Endothelial cell of umbilical vein (primary cell): ENCODE results near the gene DTNA. TPM values are rescaled to one million over a fixed set of nuclear protein-coding genes. Genes with fewer than 3 reads are reported as not detected.
"Not testable (repeated sequence)": the region's sequence is repeated elsewhere in the genome, so short reads cannot be mapped to it uniquely, and the experiment has no call there.

Experiments
- BruUV-seq: library from RNA; stranded (reverse); fragments of 400-500 nt; replicated peaks from 2 replicates; lab custom pipeline; 2021; lab: Mats Ljungman, UMichigan
- CTCF ChIA-PET: fragments of 300-600, 350-600 bp; sonication (Branson Sonifier 250); formaldehyde crosslinking; loops from one replicate; lab custom pipeline; 2021; ENCODE audit warnings: antibody characterized with exemption, inconsistent platforms; lab: Charles Lee
- POLR2A ChIA-PET: fragments of 300-600, 350-600 bp; sonication (Branson Sonifier 250); formaldehyde crosslinking; loops from one replicate; lab custom pipeline; 2021; ENCODE audit warnings: antibody characterized with exemption, inconsistent platforms; lab: Charles Lee
- DNase-seq: peaks from one replicate; pipeline ENCODE4 v3.0.0-alpha.2; 2011; ENCODE audit warnings: low read depth, low spot score
- FAIRE-seq: peaks from 2 replicates; lab custom pipeline; 2011; peaks lifted over from hg19 to GRCh38; lab: Jason Lieb, UNC
- H2AFZ ChIP-seq: 2 replicates; pipeline ENCODE4 v1.6.0; 2012; ENCODE audit warnings: low read depth, low read length, control low read depth, inconsistent platforms
- H3K27ac ChIP-seq: 2 replicates; pipeline ENCODE4 v1.5.1; 2011; ENCODE audit warnings: low read depth, mild to moderate bottlenecking, control low read depth, low read length, moderate library complexity; ENCODE audit not compliant: insufficient read depth
- H3K27me3 ChIP-seq, 2 experiments: 2 replicates each; pipeline versions ENCODE4 v1.6.0 to v1.6.1; 2011; ENCODE audit warnings: low read length in 2 of 2, mixed read lengths in 1 of 2; ENCODE audit not compliant: control insufficient read depth in 2 of 2, insufficient read depth in 2 of 2
- H3K36me3 ChIP-seq, 2 experiments: 2 replicates in 1 of 2; 3 replicates in 1 of 2; pipeline ENCODE4 v1.5.1; 2011; ENCODE audit warnings: low read length in 2 of 2, mild to moderate bottlenecking in 1 of 2, moderate library complexity in 1 of 2; ENCODE audit not compliant: control insufficient read depth in 2 of 2, insufficient read depth in 2 of 2; ENCODE audit errors: extremely low read depth in 1 of 2
- H3K4me1 ChIP-seq: 3 replicates; pipeline ENCODE4 v1.5.1; 2011; ENCODE audit warnings: mild to moderate bottlenecking, low read length; ENCODE audit not compliant: control insufficient read depth, insufficient read depth; ENCODE audit errors: extremely low read depth
- H3K4me2 ChIP-seq: 2 replicates; pipeline ENCODE4 v1.6.1; 2011; ENCODE audit warnings: low read length, control low read depth, mixed read lengths; ENCODE audit not compliant: insufficient read depth
- H3K4me3 ChIP-seq, 3 experiments: fragments of 200-600 bp in 1 of 3; sonication (generic), shearing (Covaris generic) in 1 of 3; replicated peaks in 1 of 3; 2 replicates each; pipeline ENCODE4 v1.5.1; 2011 to 2016; ENCODE audit warnings: control low read depth in 3 of 3, low read length in 3 of 3, mild to moderate bottlenecking in 2 of 3, inconsistent platforms in 1 of 3, low read depth in 1 of 3, moderate library complexity in 1 of 3; ENCODE audit not compliant: insufficient read depth in 1 of 3
- H3K79me2 ChIP-seq: 2 replicates; pipeline ENCODE4 v1.6.0; 2012; ENCODE audit warnings: low read length, inconsistent platforms; ENCODE audit not compliant: control insufficient read depth, insufficient read depth
- H3K9ac ChIP-seq: replicated peaks from 2 replicates; pipeline ENCODE3; 2011; ENCODE audit warnings: low read length, control low read depth; ENCODE audit not compliant: insufficient read depth; ENCODE audit errors: extremely low read depth
- H3K9me1 ChIP-seq: replicated peaks from 3 replicates; pipeline ENCODE4 v1.6.0; 2011; ENCODE audit warnings: mild to moderate bottlenecking, low read length; ENCODE audit not compliant: control insufficient read depth, insufficient read depth; ENCODE audit errors: extremely low read depth
- H3K9me3 ChIP-seq: replicated peaks from 2 replicates; pipeline ENCODE4 v1.5.1; 2012; ENCODE audit warnings: low read length, inconsistent platforms; ENCODE audit not compliant: control insufficient read depth, insufficient read depth
- H4K20me1 ChIP-seq: replicated peaks from 2 replicates; pipeline ENCODE3; 2011; ENCODE audit warnings: mild to moderate bottlenecking, low read length; ENCODE audit not compliant: control insufficient read depth, insufficient read depth; ENCODE audit errors: extremely low read depth
- CTCF ChIP-seq, 2 donors: IDR thresholded peaks; 1 replicate in 1 of 2; 2 replicates in 1 of 2; pipeline ENCODE4 v1.5.1; 2011; ENCODE audit warnings: low read length in 2 of 2, mild to moderate bottlenecking in 2 of 2, moderate library complexity in 2 of 2, control low read depth in 1 of 2, inconsistent platforms in 1 of 2, low read depth in 1 of 2; ENCODE audit not compliant: insufficient read depth in 1 of 2; ENCODE audit errors: extremely low read depth in 1 of 2
- EZH2 ChIP-seq: IDR thresholded peaks from 2 replicates; pipeline ENCODE4 v1.6.1; 2012; ENCODE audit warnings: borderline replicate concordance, low read depth, mild to moderate bottlenecking, moderate library complexity, low read length, inconsistent platforms; ENCODE audit not compliant: severe bottlenecking
- FOS ChIP-seq: IDR thresholded peaks from 2 replicates; pipeline ENCODE4 v1.6.1; 2011; ENCODE audit warnings: mild to moderate bottlenecking, low read length, moderate library complexity, borderline replicate concordance; ENCODE audit not compliant: insufficient read depth
- GATA2 ChIP-seq: IDR thresholded peaks from 2 replicates; pipeline ENCODE4 v1.7.0; 2011; ENCODE audit warnings: low read depth, mild to moderate bottlenecking, moderate library complexity, mixed read lengths, low read length; ENCODE audit not compliant: insufficient read length, insufficient read depth
- JUN ChIP-seq: IDR thresholded peaks from 2 replicates; pipeline ENCODE4 v1.6.1; 2011; ENCODE audit warnings: borderline replicate concordance, low read depth; ENCODE audit not compliant: insufficient read length, insufficient read depth
- MAX ChIP-seq: IDR thresholded peaks from 2 replicates; pipeline ENCODE4 v1.6.1; 2011; ENCODE audit not compliant: insufficient read depth, insufficient read length
- MYC ChIP-seq: IDR thresholded peaks from one replicate; pipeline ENCODE4 v1.6.1; 2011; ENCODE audit warnings: mild to moderate bottlenecking, low read depth, low read length
- POLR2A ChIP-seq: IDR thresholded peaks from 2 replicates; pipeline ENCODE4 v1.6.1; 2012; ENCODE audit warnings: low read depth, mild to moderate bottlenecking, control low read depth, low read length
- POLR2AphosphoS5 ChIP-seq: IDR thresholded peaks from 2 replicates; pipeline ENCODE4 v1.6.1; 2012; ENCODE audit warnings: low read depth, mild to moderate bottlenecking, control low read depth, low read length, moderate library complexity; ENCODE audit not compliant: insufficient read depth
- dilution Hi-C: fragments of 300-500 bp; cut with MboI; formaldehyde crosslinking; loops from one replicate; pipeline ENCODE4 v1.15.0; 2019; ENCODE audit warnings: low sequenced_read_pairs; ENCODE audit not compliant: extremely low pct_ligation_motif_present
- intact Hi-C: fragments of 100-400 bp; cut with micrococcal nuclease; formaldehyde crosslinking; loops from one replicate; pipeline ENCODE4 v1.10.0; 2022
- polyA plus RNA-seq, 4 experiments: library from polyadenylated mRNA; depleted of rRNA in 3 of 4; stranded (reverse) in 3 of 4; unstranded in 1 of 4; fragments of >200 nt; gene quantifications; 2 replicates each; pipeline versions ENCODE4 v1.2.1 to v1.2.3, GENCODE V29; 2011 to 2012; ENCODE audit warnings: missing spikeins in 1 of 4
- total RNA-seq: library from RNA; stranded (reverse); gene quantifications from 2 replicates; pipeline ENCODE4 v1.2.3, GENCODE V29; 2021

Gene DTNA
- total and polyA plus RNA-seq, 2 donors (not counting 3 experiments of a cell fraction or from before 2014, with no cell fraction given) = 6.6 to 15.3 TPM

DNA sequence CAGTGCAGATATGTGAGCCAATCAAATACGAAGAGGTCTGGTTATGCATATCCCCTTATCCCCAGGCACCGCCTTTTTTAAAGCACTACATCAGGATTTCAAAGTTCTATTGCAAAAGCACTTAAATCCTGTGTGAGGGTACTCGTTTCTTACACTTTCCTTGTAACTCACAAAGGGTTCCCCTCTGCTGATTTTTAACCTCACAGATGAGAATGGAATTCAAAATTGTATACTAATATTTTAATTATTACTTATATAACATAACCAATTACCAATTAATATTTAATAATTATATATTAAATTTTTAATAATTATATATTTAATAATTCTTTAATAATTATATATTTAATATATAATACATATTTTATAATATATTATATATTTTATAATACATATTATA lies 204.9 kb downstream of the DTNA start:
- POLR2A ChIA-PET = no interaction called here
- CTCF ChIA-PET = no interaction called here
- intact Hi-C loops = no loop called here

GRCh38 chr18:34916539-34916938 lies 206.4 kb downstream of the DTNA start:
- H4K20me1 ChIP-seq, DNase-seq, FAIRE-seq, H3K4me1 ChIP-seq, H3K9me1 ChIP-seq, intact Hi-C loops, dilution Hi-C loops, H3K36me3 ChIP-seq, BruUV-seq, H3K79me2 ChIP-seq, H3K9me3 ChIP-seq, CTCF ChIA-PET, POLR2A ChIA-PET, H2AFZ ChIP-seq, H3K27ac ChIP-seq, H3K27me3 ChIP-seq, H3K4me3 ChIP-seq, H3K4me2 ChIP-seq, H3K9ac ChIP-seq: not testable (repeated sequence)

More for the DNA sequence above, 204.9 kb downstream of the DTNA start:
- TF ChIP-seq JUN (no peak), POLR2A (no peak), POLR2AphosphoS5 (no peak), FOS (no peak), GATA2 (no peak), MYC (no peak), EZH2 (no peak), MAX (no peak), CTCF (IDR thresholded peaks at IDR 0.05; ENCODE audit: extremely low read depth in 1 of 2, insufficient read depth in 1 of 2, low read depth in 1 of 2, low read length in 2 of 2) (no peak)
- H3K27ac ChIP-seq = no peak overlapping the region
- H3K36me3 ChIP-seq = no peaks in the 10 kb centered on the region
- H3K4me2 ChIP-seq = no peak overlapping the region
- no peaks in the 10 kb centered on the region for H3K79me2 ChIP-seq
- dilution Hi-C loops = no loop called here
- H3K9ac ChIP-seq = no peak overlapping the region
- no peak for DNase-seq
- H3K27me3 ChIP-seq = no peaks in the 10 kb centered on the region
- FAIRE-seq = no peak
- no TSS peak for BruUV-seq
- H3K9me1 ChIP-seq = no peaks in the 10 kb centered on the region
- no peak overlapping the region for H2AFZ ChIP-seq
- no peaks in the 10 kb centered on the region for H3K9me3 ChIP-seq
- H3K4me3 ChIP-seq = no peak overlapping the region
- H3K4me1 ChIP-seq = peaks cover 3% of the 10 kb centered on the region
- no peaks in the 10 kb centered on the region for H4K20me1 ChIP-seq
